HCT116 (cell line): ENCODE measurements around the gene PNMA8C. TPM values are rescaled to one million over a fixed set of nuclear protein-coding genes. Genes with fewer than 3 reads are reported as not detected.

Source experiments
- ATAC-seq: fragments of 200-7000 bp; cut with Tn5 transposase; 2 replicates; pipeline ENCODE4 v1.9.1; 2020; ENCODE audit warnings: mild to moderate bottlenecking, moderate library complexity
- BruUV-seq: library from RNA; stranded (reverse); fragments of 400-500 nt; replicated peaks from 2 replicates; lab custom pipeline; 2021; lab: Mats Ljungman, UMichigan
- CTCF ChIA-PET: fragments of 300-600 bp; sonication (Branson Sonifier 250); formaldehyde crosslinking; loops from one replicate; lab custom pipeline; 2021; ENCODE audit warnings: antibody characterized with exemption; lab: Charles Lee
- POLR2A ChIA-PET: fragments of 300-600, 350-600 bp; sonication (Branson Sonifier 250); formaldehyde crosslinking; loops from one replicate; lab custom pipeline; 2021; ENCODE audit warnings: antibody characterized with exemption; lab: Charles Lee
- RAD21 ChIA-PET, 2 experiments: fragments of 300-600 bp; sonication (Branson Sonifier 250); formaldehyde crosslinking; loops; one replicate each; lab custom pipeline; 2023; ENCODE audit warnings: low total read pairs in 2 of 2; ENCODE audit not compliant: uncharacterized antibody in 2 of 2, unreplicated experiment in 2 of 2, low non-redundant PET in 1 of 2; lab: Charles Lee
- DNase-seq: peaks from one replicate; pipeline ENCODE4 v3.0.0-alpha.2; 2010; ENCODE audit warnings: low read depth, low spot score
- H2AFZ ChIP-seq: fragments of 200-600 bp; shearing (Covaris generic), sonication (generic); 2 replicates; pipeline ENCODE4 v1.6.1; 2017; ENCODE audit warnings: low read depth, mixed run types, mixed read lengths, antibody characterized with exemption, low read length; ENCODE audit not compliant: poor library complexity, severe bottlenecking
- H3K27ac ChIP-seq: 2 replicates; pipeline ENCODE4 v1.5.1; 2012; ENCODE audit warnings: low read depth, low read length
- H3K27me3 ChIP-seq: fragments of 200-600 bp; sonication (generic); 2 replicates; pipeline ENCODE4 v1.6.1; 2016; ENCODE audit warnings: mixed run types, low read length, mixed read lengths; ENCODE audit not compliant: insufficient read depth
- H3K36me3 ChIP-seq, 2 experiments: fragments of 200-500 bp in 1 of 2; fragments of 200-600 bp in 1 of 2; sonication (Bioruptor generic) in 1 of 2; sonication (generic) in 1 of 2; 2 replicates each; pipeline versions ENCODE4 v1.5.1 to v1.6.1; 2014 to 2016; ENCODE audit warnings: low read length in 2 of 2, inconsistent platforms in 1 of 2, mixed read lengths in 1 of 2, mixed run types in 1 of 2; ENCODE audit not compliant: insufficient read depth in 2 of 2, control insufficient read depth in 1 of 2
- H3K4me1 ChIP-seq, 2 experiments: fragments of 200-600 bp in 1 of 2; sonication (generic) in 1 of 2; 2 replicates each; pipeline versions ENCODE4 v1.5.1 to v1.6.1; 2012 to 2017; ENCODE audit warnings: low read length in 2 of 2, inconsistent platforms in 1 of 2, mild to moderate bottlenecking in 1 of 2, mixed read lengths in 1 of 2, mixed run types in 1 of 2, moderate library complexity in 1 of 2; ENCODE audit not compliant: insufficient read depth in 2 of 2, control insufficient read depth in 1 of 2
- H3K4me2 ChIP-seq: fragments of 200-600 bp; sonication (generic); 2 replicates; pipeline ENCODE4 v1.6.1; 2017; ENCODE audit warnings: mixed run types, low read length, mixed read lengths
- H3K4me3 ChIP-seq, 2 experiments: fragments of 200-600 bp in 1 of 2; sonication (generic) in 1 of 2; replicated peaks in 1 of 2; 2 replicates each; pipeline ENCODE4 v1.5.1; 2011 to 2016; ENCODE audit warnings: low read length in 2 of 2, control low read depth in 1 of 2, low read depth in 1 of 2, mild to moderate bottlenecking in 1 of 2, mixed read lengths in 1 of 2, mixed run types in 1 of 2
- H3K79me2 ChIP-seq: fragments of 200-600 bp; sonication (generic); 2 replicates; pipeline ENCODE4 v1.6.1; 2017; ENCODE audit warnings: mild to moderate bottlenecking, mixed run types, low read length, moderate library complexity, mixed read lengths; ENCODE audit not compliant: insufficient read depth
- H3K9ac ChIP-seq: fragments of 200-600 bp; sonication (generic); 2 replicates; pipeline ENCODE4 v1.6.1; 2016; ENCODE audit warnings: low read length, mixed read lengths
- H3K9me2 ChIP-seq: fragments of 200-600 bp; sonication (generic), shearing (Covaris generic); 2 replicates; pipeline ENCODE4 v1.6.1; 2017; ENCODE audit warnings: mixed run types, mild to moderate bottlenecking, moderate library complexity; ENCODE audit not compliant: insufficient read depth
- H3K9me3 ChIP-seq, 2 experiments: fragments of 200-500 bp in 1 of 2; fragments of 200-600 bp in 1 of 2; sonication (Bioruptor generic) in 1 of 2; sonication (generic) in 1 of 2; 2 replicates each; pipeline ENCODE4 v1.6.1; 2014 to 2017; ENCODE audit warnings: low read length in 2 of 2, mixed read lengths in 2 of 2, inconsistent platforms in 1 of 2, low read depth in 1 of 2, mild to moderate bottlenecking in 1 of 2, mixed run types in 1 of 2, moderate library complexity in 1 of 2; ENCODE audit not compliant: control insufficient read depth in 1 of 2, insufficient read depth in 1 of 2
- H4K20me1 ChIP-seq: fragments of 200-600 bp; sonication (generic), shearing (Covaris generic); 2 replicates; pipeline ENCODE4 v1.6.1; 2017; ENCODE audit warnings: mixed run types, mild to moderate bottlenecking, moderate library complexity; ENCODE audit not compliant: insufficient read depth
- ATF3 ChIP-seq: IDR thresholded peaks from 2 replicates; pipeline ENCODE4 v1.6.1; 2012
- CEBPB ChIP-seq: IDR thresholded peaks from 2 replicates; pipeline ENCODE4 v1.6.1; 2012; ENCODE audit warnings: low read depth
- CTCF ChIP-seq, 3 experiments: fragments of 200-600 bp in 1 of 3; sonication (generic) in 1 of 3; IDR thresholded peaks in 2 of 3; conservative IDR thresholded peaks in 1 of 3; 2 replicates each; pipeline ENCODE4 v1.5.1; 2012 to 2017; ENCODE audit warnings: low read depth in 2 of 3, low read length in 2 of 3, antibody characterized with exemption in 1 of 3, borderline replicate concordance in 1 of 3, control low read depth in 1 of 3, mild to moderate bottlenecking in 1 of 3, mixed read lengths in 1 of 3, mixed run types in 1 of 3, moderate library complexity in 1 of 3; ENCODE audit not compliant: insufficient read depth in 1 of 3
- EGR1 ChIP-seq: IDR thresholded peaks from 2 replicates; pipeline ENCODE4 v1.6.1; 2012; ENCODE audit warnings: low read depth
- ELF1 ChIP-seq: IDR thresholded peaks from 2 replicates; pipeline ENCODE4 v1.6.1; 2012; ENCODE audit warnings: low read depth, borderline replicate concordance
- EZH2 ChIP-seq: fragments of 200-600 bp; sonication (generic); IDR thresholded peaks from 2 replicates; pipeline ENCODE4 v1.6.1; 2017; ENCODE audit warnings: antibody characterized with exemption, mixed run types
- EZH2phosphoT487 ChIP-seq: fragments of 200-600 bp; IDR thresholded peaks from 2 replicates; pipeline ENCODE4 v1.6.1; 2018; ENCODE audit warnings: antibody characterized with exemption, borderline replicate concordance
- FOSL1 ChIP-seq: IDR thresholded peaks from 2 replicates; pipeline ENCODE4 v1.6.1; 2012; ENCODE audit warnings: low read depth
- JUND ChIP-seq: IDR thresholded peaks from 2 replicates; pipeline ENCODE4 v1.6.1; 2012
- POLR2A ChIP-seq: IDR thresholded peaks from 2 replicates; pipeline ENCODE4 v1.7.0; 2011; ENCODE audit warnings: borderline replicate concordance; ENCODE audit not compliant: insufficient read depth, insufficient read length; ENCODE audit errors: extremely low read depth
- POLR2AphosphoS5 ChIP-seq: IDR thresholded peaks from 2 replicates; pipeline ENCODE4 v1.6.1; 2011; ENCODE audit warnings: mild to moderate bottlenecking, low read depth, low read length, moderate library complexity
- REST ChIP-seq: IDR thresholded peaks from 2 replicates; pipeline ENCODE4 v1.6.1; 2012; ENCODE audit warnings: low read depth
- SIN3A ChIP-seq: IDR thresholded peaks from 2 replicates; pipeline ENCODE4 v1.6.1; 2012; ENCODE audit warnings: low read depth
- SP1 ChIP-seq: IDR thresholded peaks from 2 replicates; pipeline ENCODE4 v1.6.1; 2012; ENCODE audit warnings: low read depth
- TCF7L2 ChIP-seq: IDR thresholded peaks from 2 replicates; pipeline ENCODE4 v1.7.0; 2011; ENCODE audit warnings: borderline replicate concordance, inconsistent platforms; ENCODE audit not compliant: insufficient read depth, insufficient read length; ENCODE audit errors: extremely low read depth
- ZFX ChIP-seq: fragments of 450-650 bp; IDR thresholded peaks from 2 replicates; pipeline ENCODE4 v1.6.1; 2017
- ZNF274 ChIP-seq: fragments of 200-500 bp; sonication (Bioruptor generic); IDR thresholded peaks from 2 replicates; pipeline ENCODE4 v1.6.1; 2014; ENCODE audit warnings: mild to moderate bottlenecking, low read depth, low read length, inconsistent platforms
- intact Hi-C: fragments of 100-400 bp; cut with micrococcal nuclease; formaldehyde crosslinking; loops from 2 replicates; pipeline ENCODE4 v1.10.0; 2022
- total RNA-seq: library from RNA; stranded (reverse); gene quantifications from one replicate; pipeline ENCODE4 v1.2.1, GENCODE V29; 2021; ENCODE audit not compliant: unreplicated experiment

The PNMA8C gene
- total RNA-seq, 1 experiment from 2014 or later = not detected

GRCh38 chr19:46392837-46393236 is 35.9 kb downstream of the PNMA8C start:
- ChIA-PET RAD21 (no interaction called here), CTCF (no interaction called here), POLR2A (no interaction called here)
- Histone ChIP-seq H3K27me3 (no peaks in the 10 kb centered on the region), H3K9me2 (no peaks in the 10 kb centered on the region), H3K36me3 (peaks cover 23 to 34% of the 10 kb centered on the region in 2 experiments), H3K79me2 (no peaks in the 10 kb centered on the region), H3K27ac (no peak overlapping the region), H2AFZ (no peak overlapping the region), H4K20me1 (no peaks in the 10 kb centered on the region), H3K4me2 (no peak overlapping the region), H3K9me3 (no peaks in the 10 kb centered on the region; a peak in 1 of 4 replicates), H3K4me1 (peaks cover 4 to 11% of the 10 kb centered on the region in 2 experiments; a peak in 1 of 4 replicates), H3K9ac (no peak overlapping the region), H3K4me3 (no peak overlapping the region)
- no peak for ATAC-seq
- intact Hi-C loops = no loop called here
- no peak for TF ChIP-seq CEBPB
- TF ChIP-seq SIN3A = no peak
- no TSS peak for BruUV-seq
- no peak for DNase-seq

GRCh38 chr19:46392252-46392801 is 36.4 kb downstream of the PNMA8C start:
- Histone ChIP-seq H3K9me2 (no peaks in the 10 kb centered on the region), H3K4me2 (no peak overlapping the region), H2AFZ (no peak overlapping the region), H3K79me2 (no peaks in the 10 kb centered on the region), H4K20me1 (no peaks in the 10 kb centered on the region), H3K27ac (no peak overlapping the region), H3K9ac (no peak overlapping the region), H3K27me3 (no peaks in the 10 kb centered on the region), H3K36me3 (peaks cover 25 to 39% of the 10 kb centered on the region in 2 experiments), H3K9me3 (no peaks in the 10 kb centered on the region; a peak in 1 of 4 replicates), H3K4me3 (no peak overlapping the region), H3K4me1 (peaks cover 4 to 11% of the 10 kb centered on the region in 2 experiments; a peak in 1 of 4 replicates)
- no TSS peak for BruUV-seq
- POLR2A ChIA-PET = no interaction called here
- DNase-seq (no peak), ATAC-seq (no peak)
- RAD21 ChIA-PET = no interaction called here
- intact Hi-C loops = no loop called here
- CTCF ChIA-PET = no interaction called here
- TF ChIP-seq CEBPB (no peak), EGR1 (no peak), EZH2phosphoT487 (no peak), ZNF274 (no peak), POLR2AphosphoS5 (no peak), CTCF (IDR thresholded peaks at IDR 0.05 in 2 of 3, conservative IDR thresholded peaks at IDR 0.05 in 1 of 3; ENCODE audit: borderline replicate concordance in 1 of 3, insufficient read depth in 1 of 3, low read depth in 2 of 3, low read length in 2 of 3) (no peak), ELF1 (no peak), EZH2 (no peak), POLR2A (no peak), JUND (no peak), REST (no peak), TCF7L2 (no peak), ZFX (no peak), SP1 (no peak), ATF3 (no peak), FOSL1 (no peak)
